A549 treated with GW870086 at 1 μM for 4 hours (cell line): ENCODE measurements around the gene IRAK1. TPM values are rescaled to one million over a fixed set of nuclear protein-coding genes. Genes with fewer than 3 reads are reported as not detected.

Source experiments
- total RNA-seq: library from RNA; stranded (reverse); fragments of 200-300 nt; extraction: Qiagen RNA extraction; gene quantifications from 5 replicates; pipeline ENCODE4 v1.2.3, GENCODE V29; 2022; ENCODE audit warnings: low read depth

The IRAK1 gene
- 196 to 229 TPM (median 217 TPM) in 5 replicates for total RNA-seq

DNA sequence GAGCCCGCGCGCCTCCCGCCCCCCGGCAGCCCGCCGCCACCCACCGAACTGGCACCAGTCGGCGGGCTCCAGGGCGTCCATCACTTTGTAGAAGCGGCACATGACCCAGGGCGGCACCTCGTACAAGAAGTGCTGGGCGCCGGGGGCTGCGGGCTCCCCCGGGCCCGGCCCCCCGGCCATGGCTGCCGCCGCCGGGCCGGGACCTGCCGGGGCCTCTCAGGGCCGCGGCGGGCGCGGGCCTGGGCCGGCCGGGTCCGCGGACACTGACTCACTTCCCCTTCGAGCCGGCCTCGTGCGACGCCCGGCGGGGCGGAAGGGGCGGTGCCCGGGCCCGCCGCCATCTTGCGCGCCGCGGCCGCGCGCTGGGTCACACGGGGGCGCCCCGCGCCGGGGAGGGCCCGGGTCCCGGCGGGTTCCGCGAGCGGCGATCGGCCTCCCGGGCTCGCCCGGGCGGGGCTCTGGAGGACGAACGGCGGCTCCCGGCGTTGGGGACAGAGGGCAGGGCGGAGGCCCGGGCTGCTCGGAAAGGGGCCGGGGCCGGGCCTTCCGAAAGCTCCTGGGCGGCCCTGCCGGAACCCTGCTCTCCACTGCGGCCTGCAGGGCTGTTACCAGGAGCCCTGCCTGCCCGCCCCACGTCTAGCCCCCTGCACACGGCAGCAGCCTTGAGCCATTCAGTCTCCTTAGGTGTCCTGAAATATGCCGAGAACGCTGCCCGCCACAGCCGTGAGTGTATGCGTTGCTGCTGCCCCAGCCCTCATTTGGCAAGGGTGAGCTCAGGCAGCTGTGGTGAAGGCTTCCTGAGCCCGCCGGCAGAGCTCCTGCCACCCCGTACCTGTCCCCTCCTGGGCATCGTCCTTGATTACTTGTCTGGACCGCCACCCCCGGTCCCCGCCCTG, at the start of gene IRAK1:
TSS of gene IRAK1 (minus strand) at position 270 of the 896 bp plus-strand sequence. CDS start at position 180, 90 bp downstream.

DNA sequence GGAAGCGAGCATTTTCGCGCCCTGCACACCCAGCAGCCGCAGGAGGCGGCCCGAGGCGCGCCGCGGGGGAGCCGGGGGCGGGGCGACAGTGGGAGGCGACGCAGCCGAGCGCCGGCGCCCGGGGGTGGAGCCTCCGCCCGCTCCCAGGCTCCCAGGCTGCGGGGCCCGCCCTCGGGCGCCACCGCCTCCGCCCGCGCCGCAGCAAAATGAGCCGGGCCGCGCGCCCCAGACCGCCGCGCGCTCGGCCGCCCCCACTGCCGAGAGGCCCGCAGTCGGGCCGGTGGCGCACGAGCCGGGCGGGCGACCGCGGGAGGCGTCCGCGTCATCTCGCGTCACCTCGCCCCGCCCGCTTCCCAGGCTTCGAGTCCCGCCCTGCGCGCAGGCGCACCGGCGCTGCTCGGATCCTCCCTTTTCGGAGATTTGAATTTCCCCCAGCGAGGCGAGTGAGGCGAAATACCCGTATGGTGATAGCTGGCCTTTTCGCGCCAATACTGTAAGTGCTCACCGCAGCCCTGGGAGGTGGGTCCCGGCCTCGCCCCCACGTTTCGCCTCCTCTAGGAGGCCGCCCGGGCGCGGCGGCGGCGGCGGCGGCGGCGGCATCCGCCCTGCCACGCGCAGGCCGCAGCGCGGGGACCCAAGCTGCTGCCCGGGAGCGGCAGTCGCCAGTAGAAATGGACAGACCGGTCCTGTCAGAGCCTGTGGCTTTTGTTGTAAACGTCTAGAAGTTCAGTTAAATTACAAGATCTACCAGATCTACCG, 47.2 kb downstream of the IRAK1 start, which contains the start of gene TMEM187:
TSS of gene TMEM187 (plus strand) at position 387 of the 759 bp plus-strand sequence. CDS start 9,309 bp downstream, outside the sequence.

DNA sequence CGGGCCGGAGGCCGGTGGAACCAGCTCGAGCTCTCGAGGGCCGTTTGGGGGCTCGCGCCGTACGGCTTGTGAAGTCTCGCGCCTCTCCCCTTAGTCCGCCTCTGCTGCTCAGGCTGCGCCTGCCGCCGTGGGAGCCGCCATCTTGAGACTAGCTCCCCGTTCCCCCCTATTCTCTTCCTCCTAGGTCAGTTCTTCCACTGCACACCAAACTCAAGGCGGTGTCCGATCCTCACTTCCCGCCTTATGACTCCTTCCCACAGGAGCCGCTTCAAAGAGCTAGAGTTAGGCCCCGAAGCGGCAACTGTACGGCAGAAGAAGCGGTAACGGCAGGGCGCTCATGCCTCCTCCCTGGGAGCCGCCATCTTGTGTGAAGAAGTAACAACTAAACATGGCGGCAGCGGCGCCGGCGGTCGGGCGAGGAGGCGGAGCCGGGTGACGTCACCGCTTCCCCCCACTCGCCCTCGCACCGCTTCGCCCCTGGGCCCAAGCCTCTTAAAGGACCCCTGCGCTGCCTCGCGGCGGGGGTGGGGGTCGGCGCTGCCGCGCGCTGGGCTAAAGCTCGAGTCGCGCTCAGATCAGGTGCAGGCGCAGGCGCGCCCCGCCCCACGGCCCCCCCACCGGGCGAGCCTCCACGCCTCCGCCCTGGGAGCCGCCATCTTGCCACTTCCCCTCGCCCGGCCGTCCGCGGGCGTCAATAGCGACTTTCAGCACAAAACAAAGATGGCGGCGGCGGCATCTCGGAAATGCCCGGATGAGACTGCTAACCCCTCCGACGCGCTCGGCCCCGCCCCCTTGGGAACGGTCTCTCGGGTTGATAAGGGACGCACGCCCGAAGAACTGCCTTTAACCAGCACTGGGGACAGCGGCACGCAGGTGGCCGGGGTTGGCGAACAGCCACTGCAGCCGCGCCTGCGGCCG, 48.0 kb downstream of the IRAK1 start, which contains the start of gene HCFC1:
TSS of gene HCFC1 (minus strand) at position 369 of the 918 bp plus-strand sequence. CDS start 978 bp downstream, outside the sequence.

Other genes with a start within 250 kb of the IRAK1 start
- gene SRPK3, start 238.9 kb downstream of the IRAK1 start, total RNA-seq, result not detected in 5 replicates
- 58.5 to 62.8 TPM (median 59.4 TPM) in 5 replicates for gene IDH3G, start 225.5 kb downstream of the IRAK1 start, total RNA-seq
- gene SSR4, start 225.2 kb downstream of the IRAK1 start, total RNA-seq, result 399 to 451 TPM (median 405 TPM) in 5 replicates
- gene PDZD4, start 189.4 kb downstream of the IRAK1 start, total RNA-seq, result 2.2 to 4.1 TPM (median 3.4 TPM) in 5 replicates
- gene L1CAM, start 133.7 kb downstream of the IRAK1 start, total RNA-seq, result 16.7 to 20.3 TPM (median 17.5 TPM) in 5 replicates
- not detected in 5 replicates for gene AVPR2, start 115.2 kb downstream of the IRAK1 start, total RNA-seq
- 0.80 to 2.0 TPM (median 1.2 TPM) in 5 replicates for gene ARHGAP4, start 93.6 kb downstream of the IRAK1 start, total RNA-seq
- gene NAA10, start 84.9 kb downstream of the IRAK1 start, total RNA-seq, result 194 to 251 TPM (median 220 TPM) in 5 replicates
- 0.09 to 0.29 TPM (median 0.14 TPM) in 4 of 5 replicates, not detected in the other for gene RENBP, start 75.3 kb downstream of the IRAK1 start, total RNA-seq
- 32.7 to 37.9 TPM (median 37.7 TPM) in 5 replicates for gene HCFC1, start 48.1 kb downstream of the IRAK1 start, total RNA-seq
- 4.8 to 7.7 TPM (median 6.3 TPM) in 5 replicates for gene TMEM187, start 47.1 kb downstream of the IRAK1 start, total RNA-seq
- 17.6 to 22.6 TPM (median 18.4 TPM) in 5 replicates for gene MECP2, start 77.8 kb upstream of the IRAK1 start, total RNA-seq
- gene OPN1LW, start 124.3 kb upstream of the IRAK1 start, total RNA-seq, result not detected in 5 replicates
- not detected in 5 replicates for gene OPN1MW, start 162.7 kb upstream of the IRAK1 start, total RNA-seq
- not detected in 5 replicates for gene OPN1MW2, start 199.9 kb upstream of the IRAK1 start, total RNA-seq
- gene OPN1MW3, start 237.7 kb upstream of the IRAK1 start, total RNA-seq, result not detected in 5 replicates